Stimulated activated CD4-positive, alpha-beta T cell treated with anti-CD3 and anti-CD28 coated beads, Interleukin-15, amount 100 ng/mL, for 24 hours (primary cell): Measurements from ENCODE around the gene KIF1A.
"Not testable (repeated sequence)": the region's sequence is repeated elsewhere in the genome, so short reads cannot be mapped to it uniquely, and the experiment has no call there.

Experiments
- DNase-seq: peaks from one replicate; pipeline ENCODE4 v3.0.0-alpha.2; 2020

KIF1A gene

GRCh38 chr2:240699835-240700234, 120.2 kb downstream of the KIF1A start:
- DNase-seq: not testable (repeated sequence)

GRCh38 chr2:240698852-240699561, 121.0 kb downstream of the KIF1A start:
- DNase-seq: not testable (repeated sequence)

GRCh38 chr2:240696469-240696868, 123.5 kb downstream of the KIF1A start:
- DNase-seq: not testable (repeated sequence)

GRCh38 chr2:240695593-240695992, 124.4 kb downstream of the KIF1A start:
- DNase-seq: not testable (repeated sequence)

- DNase-seq: not testable (repeated sequence)
These were observed 125.7 kb downstream of the KIF1A start for GRCh38 chr2:240694304-240694703.

- not testable (repeated sequence) for DNase-seq
These were observed 127.1 kb downstream of the KIF1A start for GRCh38 chr2:240692583-240693561.

GRCh38 chr2:240691631-240692420, 128.2 kb downstream of the KIF1A start, which contains the start of gene AQP12A:
AQP12A (plus strand) TSS chr2:240691866; CDS start chr2:240691914, 48 bp downstream.
- not testable (repeated sequence) for DNase-seq

GRCh38 chr2:240691075-240691427, 129.0 kb downstream of the KIF1A start:
- not testable (repeated sequence) for DNase-seq

GRCh38 chr2:240690421-240691074, 129.5 kb downstream of the KIF1A start:
- not testable (repeated sequence) for DNase-seq

- no peak for DNase-seq
These were observed 130.0 kb downstream of the KIF1A start for GRCh38 chr2:240689975-240690374.

- DNase-seq: no peak
These were observed 131.5 kb downstream of the KIF1A start for GRCh38 chr2:240688553-240688919.

GRCh38 chr2:240687741-240688552, 132.1 kb downstream of the KIF1A start:
- DNase-seq: no peak

GRCh38 chr2:240687045-240687740, 132.8 kb downstream of the KIF1A start:
- no peak for DNase-seq

- no peak for DNase-seq
These were observed 133.6 kb downstream of the KIF1A start for GRCh38 chr2:240686460-240686859.

GRCh38 chr2:240685771-240686371, 134.1 kb downstream of the KIF1A start:
- DNase-seq: no peak

GRCh38 chr2:240683980-240684728, 135.9 kb downstream of the KIF1A start:
- not testable (repeated sequence) for DNase-seq

- not testable (repeated sequence) for DNase-seq
These were observed 136.6 kb downstream of the KIF1A start for GRCh38 chr2:240683329-240683979.

- DNase-seq: not testable (repeated sequence)
These were observed 137.4 kb downstream of the KIF1A start, which contains the start of gene AQP12B for GRCh38 chr2:240682431-240683224. AQP12B (minus strand) TSS chr2:240682885; CDS start chr2:240682837, 48 bp downstream.
